Erythroblast (primary cell): Measurements from ENCODE around the gene STON1.
"Not testable (repeated sequence)": the region's sequence is repeated elsewhere in the genome, so short reads cannot be mapped to it uniquely, and the experiment has no call there.

Experiments
- DNase-seq, 2 experiments: peaks; one replicate each; lab custom pipeline; 2025; lab: John Stamatoyannopoulos, UW
- GATA1 ChIP-seq: IDR thresholded peaks from 2 replicates; pipeline ENCODE4 v1.6.1; 2011; ENCODE audit warnings: low read depth, mild to moderate bottlenecking, control low read depth, low read length, moderate library complexity
- POLR2A ChIP-seq: IDR thresholded peaks from 2 replicates; pipeline ENCODE4 v1.6.1; 2011; ENCODE audit warnings: mild to moderate bottlenecking, low read length

The STON1 gene

DNA sequence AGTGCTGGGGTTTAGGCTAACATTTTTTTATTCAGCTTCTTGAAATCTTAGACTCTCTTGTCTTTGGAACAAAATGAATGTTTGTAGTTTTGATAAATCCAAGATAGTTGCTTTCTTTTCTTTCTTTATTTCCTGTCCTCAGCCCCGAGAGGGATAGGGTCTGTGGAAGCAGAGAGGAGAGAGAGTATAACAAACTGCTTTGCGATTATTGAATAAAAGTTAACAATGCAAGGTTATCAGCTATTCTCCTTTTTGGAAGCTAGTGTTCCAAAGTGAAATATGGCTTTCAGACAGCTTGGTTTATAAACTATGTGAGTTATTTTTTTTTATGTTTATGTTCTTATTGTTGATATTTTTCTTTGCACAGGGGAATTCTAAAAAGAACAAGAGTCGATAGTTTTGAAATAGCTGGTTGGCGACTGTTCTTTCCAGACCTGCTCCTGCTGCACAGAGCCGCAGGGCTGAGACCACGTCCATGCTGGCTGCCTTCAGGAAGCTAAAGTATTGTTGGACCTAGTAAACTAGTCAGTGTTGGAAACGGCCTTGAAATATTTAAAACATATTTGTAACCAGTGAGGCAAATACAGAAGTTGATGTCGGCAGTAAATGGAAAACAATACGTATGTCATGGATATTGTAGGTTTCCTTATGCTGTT lies 15.5 kb upstream of the STON1 start:
- no peak for DNase-seq
- no peak for TF ChIP-seq GATA1
- TF ChIP-seq POLR2A = no peak

DNA sequence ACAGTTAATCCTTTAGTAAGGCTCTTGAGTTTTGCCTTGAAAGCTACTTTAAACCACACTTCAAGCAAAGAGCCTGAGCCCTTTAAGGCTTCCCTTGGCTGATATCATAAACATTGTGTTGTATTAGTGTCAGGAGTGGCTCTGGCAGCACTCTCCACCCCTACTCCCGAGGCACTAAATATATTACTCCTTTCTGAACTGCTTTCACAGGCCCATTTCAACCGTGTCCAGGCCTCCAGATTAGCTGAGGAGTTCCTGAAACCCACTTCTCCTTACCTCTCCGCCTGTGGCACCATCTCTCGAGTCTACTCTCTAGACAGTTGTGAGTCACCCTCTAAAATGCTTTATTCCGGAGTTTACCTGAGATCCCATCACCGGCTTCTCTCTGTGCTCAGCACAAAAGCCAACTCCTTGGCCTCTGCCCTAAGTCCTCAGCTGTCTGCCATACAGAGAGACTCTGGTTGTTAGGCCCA lies 14.4 kb upstream of the STON1 start:
- no peak for DNase-seq
- no peak for TF ChIP-seq GATA1
- TF ChIP-seq POLR2A = no peak

DNA sequence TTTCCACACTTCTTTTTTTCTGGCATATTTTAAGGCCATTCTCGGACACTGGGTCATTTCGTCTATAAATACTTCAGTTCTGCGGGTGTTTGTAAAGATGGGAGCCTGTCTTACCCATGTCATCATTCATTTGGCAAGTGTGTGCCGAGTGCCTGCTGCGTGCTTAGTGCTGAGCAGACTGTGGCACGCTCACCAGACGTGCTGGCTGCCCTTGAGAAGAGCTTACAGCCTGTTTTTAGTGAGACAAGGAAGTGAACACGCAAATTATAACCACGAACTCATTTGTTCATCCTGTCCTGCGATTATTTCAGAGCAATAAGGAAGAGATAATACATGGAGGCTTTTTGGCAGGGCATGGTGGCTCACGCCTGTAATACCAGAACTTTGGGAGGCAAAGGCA lies 10.4 kb upstream of the STON1 start:
- no peak for TF ChIP-seq GATA1
- no peak for TF ChIP-seq POLR2A
- no peak for DNase-seq

DNA sequence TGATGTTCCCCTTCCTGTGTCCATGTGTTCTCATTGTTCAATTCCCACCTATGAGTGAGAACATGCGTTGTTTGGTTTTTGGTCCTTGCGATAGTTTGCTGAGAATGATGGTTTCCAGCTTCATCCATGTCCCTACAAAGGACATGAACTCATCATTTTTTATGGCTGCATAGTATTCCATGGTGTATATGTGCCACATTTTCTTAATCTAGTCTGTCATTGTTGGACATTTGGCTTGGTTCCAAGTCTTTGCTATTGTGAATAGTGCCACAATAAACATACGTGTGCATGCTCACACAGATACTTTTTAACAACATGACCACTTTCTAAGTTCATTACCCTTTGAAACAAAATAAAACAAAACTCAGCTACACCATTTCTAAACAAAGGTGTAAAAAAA lies 5.2 kb upstream of the STON1 start:
- DNase-seq = not testable (repeated sequence)

DNA sequence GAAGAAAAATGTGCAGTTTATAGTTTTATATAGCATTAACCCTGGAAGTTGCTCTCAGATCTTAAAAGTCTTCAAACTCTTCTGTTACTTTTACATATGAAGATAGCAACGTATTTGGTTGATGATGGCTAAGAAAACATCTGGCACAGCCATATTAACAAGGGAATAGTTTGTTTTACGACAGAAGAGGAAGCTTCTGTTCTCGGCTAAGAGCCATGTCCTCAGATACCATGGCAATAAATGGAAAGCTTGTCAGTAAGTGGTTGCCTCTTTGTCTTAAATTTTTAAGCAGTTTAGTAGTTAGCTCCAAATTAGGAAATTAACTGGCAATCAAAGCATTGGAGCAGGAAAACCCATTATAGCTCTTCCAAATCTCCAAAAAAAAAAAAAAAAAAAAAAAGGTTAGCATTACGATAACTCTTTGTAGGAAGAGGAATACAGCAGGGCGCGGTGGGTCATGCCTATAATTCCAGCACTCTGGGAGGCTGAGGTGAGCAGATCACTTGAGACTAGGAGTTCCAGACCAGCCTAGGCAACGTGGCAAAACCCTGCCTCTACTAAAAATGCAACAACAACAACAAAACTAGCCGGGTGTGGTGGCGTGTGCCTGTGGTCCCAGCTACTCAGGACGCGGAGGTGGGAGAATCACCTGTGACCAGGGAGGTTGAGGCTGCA lies 4.5 kb upstream of the STON1 start:
- no peak for DNase-seq
- TF ChIP-seq GATA1 = no peak

DNA sequence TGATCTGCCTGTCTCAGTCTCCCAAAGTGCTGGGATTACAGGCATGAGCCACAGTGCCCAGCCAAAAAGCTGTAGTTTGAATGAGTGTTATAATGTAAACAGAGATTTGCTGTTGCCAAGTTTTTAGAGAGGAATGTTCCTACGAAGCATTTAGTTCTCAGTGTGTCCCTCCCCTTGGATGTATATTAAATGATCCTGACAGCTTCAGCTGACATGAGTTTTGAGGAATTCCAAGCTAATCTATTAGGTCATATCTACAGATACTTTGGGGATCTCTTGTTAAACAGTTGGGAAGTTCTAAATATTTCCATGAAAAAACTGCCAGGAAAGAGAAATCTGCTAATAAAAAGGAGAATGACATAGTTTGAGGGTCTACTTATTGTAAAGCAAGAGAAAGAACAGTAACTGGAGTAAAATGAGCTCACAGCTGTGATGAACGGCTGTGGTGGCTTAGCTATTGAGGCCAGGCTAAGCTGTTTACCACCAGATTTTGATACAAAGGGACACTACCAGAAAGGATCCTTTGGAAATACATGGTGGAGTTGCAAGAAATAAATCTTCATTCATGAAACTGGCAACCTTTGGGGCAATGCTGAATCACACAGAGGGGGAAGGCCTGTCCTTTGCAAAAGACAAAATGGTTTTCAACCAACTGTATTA lies 2.6 kb upstream of the STON1 start:
- no peak for DNase-seq
- TF ChIP-seq POLR2A (no peak), GATA1 (no peak)

DNA sequence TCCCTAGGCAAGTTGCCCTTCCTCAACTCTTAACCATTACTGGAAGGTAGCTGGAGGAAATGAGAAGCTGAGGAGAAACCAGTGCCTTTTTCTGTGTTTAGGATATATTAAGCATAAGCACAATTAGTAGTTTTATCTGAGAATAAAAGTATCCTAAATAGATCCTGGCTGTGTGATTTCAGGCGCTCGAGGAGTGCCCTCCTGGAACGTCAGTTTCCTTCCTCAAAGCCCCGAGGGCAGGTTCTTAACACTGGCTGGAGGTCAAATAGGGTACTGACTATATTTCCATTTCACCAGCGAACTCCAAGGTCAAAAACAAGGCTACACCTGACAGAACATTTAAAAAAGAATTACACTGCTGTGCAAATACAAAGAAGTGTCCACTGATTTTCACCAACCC lies 1.5 kb upstream of the STON1 start:
- no peak for DNase-seq

DNA sequence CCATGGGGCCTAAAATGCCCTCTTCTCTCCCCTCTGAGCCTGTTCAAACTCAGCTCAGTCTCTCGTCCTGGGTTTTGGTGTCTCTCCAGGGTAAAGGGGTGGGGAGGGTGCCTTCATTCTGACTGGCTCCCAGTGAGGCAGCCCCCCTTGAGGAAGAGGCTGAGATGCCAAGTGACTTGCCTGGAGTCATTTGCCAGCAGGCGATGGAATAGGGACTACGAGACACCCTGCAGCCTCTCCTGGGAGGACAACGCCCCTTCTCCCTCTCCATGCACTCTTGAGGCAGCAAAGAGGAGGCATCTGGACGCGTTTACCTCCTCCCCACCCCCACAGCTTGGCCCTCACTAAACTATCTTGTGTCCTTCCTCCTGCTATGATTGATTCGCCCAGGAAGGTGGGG lies 760 bp upstream of the STON1 start:
- TF ChIP-seq POLR2A (no peak), GATA1 (no peak)
- DNase-seq = no peak

More for the DNA sequence above, 1.5 kb upstream of the STON1 start:
- no peak for TF ChIP-seq POLR2A
- TF ChIP-seq GATA1 = no peak

DNA sequence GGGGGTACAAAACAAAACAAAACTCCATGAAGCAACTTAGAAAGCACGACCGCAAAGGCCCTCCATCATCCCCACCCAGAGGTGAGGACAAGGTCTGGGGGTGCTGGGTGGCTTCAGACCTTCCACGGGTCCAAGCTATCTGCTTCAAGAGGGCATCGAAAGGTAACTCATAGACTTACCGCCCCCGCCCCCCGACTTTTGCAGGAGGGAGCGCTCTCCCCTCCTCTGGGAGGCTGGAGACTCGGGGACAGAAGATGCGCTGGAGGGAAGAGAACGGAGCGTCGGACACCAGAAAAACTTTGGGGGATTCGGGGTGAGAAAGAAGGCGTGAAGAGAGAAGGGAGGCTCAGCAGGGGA lies 300 bp upstream of the STON1 start:
- DNase-seq = no peak
- TF ChIP-seq GATA1 = no peak
- TF ChIP-seq POLR2A = no peak

DNA sequence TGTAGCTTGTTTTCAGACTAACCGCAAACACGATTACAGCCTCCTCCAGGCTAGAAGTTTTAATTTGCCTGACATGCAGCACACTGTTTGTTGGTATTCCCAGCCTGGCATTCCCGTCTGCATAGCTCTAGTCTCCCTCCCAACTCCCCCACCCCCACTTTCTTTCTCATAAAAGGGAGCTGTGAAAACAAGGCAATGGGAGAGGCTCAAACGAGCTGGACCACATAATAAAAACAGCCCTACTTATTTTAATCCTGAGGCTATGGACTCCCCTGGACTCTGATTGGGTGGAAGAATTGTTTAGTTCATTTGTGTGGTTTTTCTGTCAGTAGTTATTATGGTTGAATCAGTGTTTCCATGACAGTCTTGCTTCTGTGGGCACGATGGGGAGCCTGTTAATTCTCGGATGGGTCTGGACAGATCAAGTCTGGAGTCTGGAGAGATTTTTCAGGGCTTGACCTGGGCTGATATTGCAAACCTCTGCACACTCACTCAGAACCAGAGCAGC lies 1.2 kb downstream of the STON1 start:
- DNase-seq = no peak
- no peak for TF ChIP-seq POLR2A
- no peak for TF ChIP-seq GATA1

DNA sequence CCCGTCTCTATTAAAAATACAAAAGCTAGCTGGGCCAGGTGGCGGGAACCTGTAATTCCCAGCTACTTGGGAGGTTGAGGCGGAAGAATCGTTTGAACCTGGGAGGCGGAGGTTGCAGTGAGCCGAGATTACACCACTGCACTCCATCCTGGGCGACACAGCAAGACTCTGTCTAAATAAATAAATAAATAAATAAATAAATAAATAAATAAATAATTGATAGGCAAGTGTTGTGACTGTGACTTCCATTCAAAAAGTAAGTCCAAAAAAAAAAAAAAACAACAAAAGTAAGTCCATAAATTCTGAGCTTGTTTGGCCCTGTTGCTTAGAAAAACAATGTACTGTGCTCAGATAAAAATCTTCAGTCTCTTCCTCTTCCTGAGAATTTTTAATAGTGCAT lies 2.2 kb downstream of the STON1 start:
- DNase-seq = no peak
- TF ChIP-seq GATA1 (no peak), POLR2A (no peak)

DNA sequence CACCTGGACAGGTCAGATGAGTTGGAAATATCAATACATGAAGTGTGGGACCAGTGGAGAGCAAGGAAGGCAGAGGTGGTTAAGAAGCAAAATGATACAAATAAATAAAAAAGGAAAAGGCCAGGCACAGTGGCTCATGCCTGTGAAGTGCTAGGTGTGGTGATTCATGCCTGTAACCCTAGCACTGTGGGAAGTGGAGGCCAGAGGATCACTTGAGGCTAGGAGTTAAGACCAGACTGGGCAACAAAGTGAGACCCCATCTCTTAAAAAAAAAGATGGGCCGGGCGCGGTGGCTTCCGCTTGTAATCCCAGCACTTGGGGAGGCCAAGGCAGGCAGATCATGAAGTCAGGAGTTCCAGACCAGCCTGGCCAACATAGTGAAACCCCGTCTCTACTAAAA lies 2.9 kb downstream of the STON1 start:
- TF ChIP-seq GATA1 = no peak
- no peak for TF ChIP-seq POLR2A
- no peak for DNase-seq

DNA sequence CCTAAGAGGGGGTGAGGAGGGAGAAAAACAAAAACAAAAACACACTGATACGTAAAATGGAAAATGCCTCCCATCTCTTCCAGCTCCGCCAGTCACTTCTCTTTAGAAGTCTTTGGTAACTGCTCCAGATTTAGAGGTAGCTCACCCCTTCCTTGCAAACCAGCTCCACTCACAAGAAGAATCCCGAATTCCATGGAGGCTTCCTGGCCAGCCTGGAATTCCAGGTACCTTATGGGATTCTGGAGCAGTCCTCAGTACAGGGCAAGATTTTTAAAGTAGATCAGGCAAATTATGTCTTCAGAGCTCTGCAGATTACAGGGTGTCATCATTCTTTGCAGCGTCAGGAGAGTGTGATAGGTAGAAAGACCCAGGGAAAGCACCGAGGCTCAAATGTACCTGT lies 4.8 kb downstream of the STON1 start:
- no peak for TF ChIP-seq GATA1
- TF ChIP-seq POLR2A = no peak
- no peak for DNase-seq

DNA sequence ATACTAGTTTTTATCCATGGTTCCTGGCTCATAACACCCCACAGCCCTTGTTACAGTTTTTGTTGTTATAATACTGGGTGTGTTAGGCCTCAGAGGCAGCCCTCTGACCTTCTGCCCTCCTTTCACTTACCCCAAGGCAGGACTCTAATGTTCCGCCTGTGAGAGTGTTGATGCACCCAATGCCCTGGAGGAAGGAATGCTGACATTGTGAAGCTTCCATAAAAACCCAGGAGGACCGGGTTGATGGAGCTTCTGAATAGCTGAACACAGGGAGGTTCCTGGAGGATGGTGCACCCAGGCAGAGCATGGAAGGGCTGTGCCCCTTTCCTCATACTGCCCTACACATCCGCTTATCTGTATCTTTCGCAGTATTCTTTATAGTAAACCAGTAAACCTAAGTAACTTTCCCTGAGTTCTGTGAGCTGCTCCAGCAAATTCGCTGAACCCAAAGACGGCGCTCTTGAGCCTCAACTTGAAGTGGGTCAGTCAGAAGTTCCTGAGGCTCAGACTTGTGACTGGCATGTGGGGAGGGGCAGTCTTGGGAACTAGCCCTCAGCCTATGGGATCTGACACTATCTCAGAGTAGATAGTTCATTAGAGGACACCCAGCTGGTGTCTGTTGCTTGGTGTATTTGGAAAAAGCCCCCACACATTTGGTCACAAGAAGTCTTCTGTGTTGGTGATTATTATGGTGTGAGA lies 10.4 kb downstream of the STON1 start:
- TF ChIP-seq GATA1 (no peak), POLR2A (no peak)

More for the DNA sequence above, 10.4 kb downstream of the STON1 start:
- DNase-seq = no peak
